ENCODE results near the gene GPR135.

DNA sequence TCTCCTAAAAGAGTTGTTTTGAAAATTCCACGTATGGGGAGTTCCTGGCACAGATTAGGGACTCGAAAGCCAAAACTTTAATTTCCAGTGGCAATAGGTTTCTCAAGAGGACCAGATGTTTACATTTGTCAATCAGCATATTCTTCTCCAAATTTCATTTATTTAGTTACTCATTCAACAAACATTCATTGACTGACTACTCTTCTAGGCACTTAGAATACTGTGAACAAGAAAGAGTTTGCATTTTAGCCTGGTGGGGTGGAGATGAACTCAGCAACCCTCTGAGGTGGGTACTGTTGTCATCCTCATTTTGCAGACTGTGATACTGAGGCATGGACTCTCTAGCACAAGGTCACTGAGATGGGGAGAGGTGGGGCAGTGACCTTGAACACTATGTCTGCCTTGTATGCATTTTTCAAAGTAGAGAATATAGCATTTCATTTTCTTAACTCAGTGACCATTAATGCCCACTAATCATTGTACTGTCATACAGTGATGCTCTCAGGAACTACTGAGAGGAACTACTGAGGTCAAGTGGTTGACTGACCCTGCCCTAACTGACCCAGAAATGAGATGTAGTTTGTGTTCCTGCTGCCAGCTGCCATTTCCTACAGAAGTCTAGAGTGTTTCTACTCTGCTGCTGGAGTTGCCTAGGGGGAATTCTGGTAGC, 16.8 kb upstream of the GPR135 start:
- TF ChIP-seq TAF1 (IDR thresholded peaks at IDR 0.05; ENCODE audit: borderline replicate concordance, insufficient read depth, low read length) (no peak), SIN3A (IDR thresholded peaks at IDR 0.05; ENCODE audit: borderline replicate concordance, insufficient read depth, low read length) (no peak), POLR2AphosphoS5 (IDR thresholded peaks at IDR 0.05; ENCODE audit: low read depth, low read length) (no peak), REST (IDR thresholded peaks at IDR 0.05; ENCODE audit: insufficient read depth in 1 of 2, low read depth in 2 of 2, low read length in 2 of 2) (no peak)

Data from PFSK-1 (cell line).